HT1080 (cell line): Measurements from ENCODE around the gene REEP3. TPM values are rescaled to one million over a fixed set of nuclear protein-coding genes. Genes with fewer than 3 reads are reported as not detected.
"Not testable (repeated sequence)": the region's sequence is repeated elsewhere in the genome, so short reads cannot be mapped to it uniquely, and the experiment has no call there.

Experiments used
- DNase-seq: peaks from one replicate; pipeline ENCODE4 v3.0.0-alpha.2; 2015; ENCODE audit warnings: low read depth
- small RNA-seq: library from RNA; depleted of rRNA; stranded (forward); fragments of <200 nt; gene quantifications from one replicate; pipeline ENCODE3, GENCODE V24; 2014
- total RNA-seq: library from RNA; depleted of rRNA; stranded (reverse); fragments of >200 nt; shearing (Covaris generic); gene quantifications from 2 replicates; pipeline ENCODE4 v1.2.3, GENCODE V29; 2014; rRNA removed

The REEP3 gene
- total RNA-seq, 1 experiment from 2014 or later = 18.1 TPM

- no peak for DNase-seq
These were observed 140.1 kb downstream of the REEP3 start for GRCh38 chr10:63661347-63661746.

- DNase-seq = no peak
These were observed 143.2 kb downstream of the REEP3 start for GRCh38 chr10:63664341-63664885.

DNA sequence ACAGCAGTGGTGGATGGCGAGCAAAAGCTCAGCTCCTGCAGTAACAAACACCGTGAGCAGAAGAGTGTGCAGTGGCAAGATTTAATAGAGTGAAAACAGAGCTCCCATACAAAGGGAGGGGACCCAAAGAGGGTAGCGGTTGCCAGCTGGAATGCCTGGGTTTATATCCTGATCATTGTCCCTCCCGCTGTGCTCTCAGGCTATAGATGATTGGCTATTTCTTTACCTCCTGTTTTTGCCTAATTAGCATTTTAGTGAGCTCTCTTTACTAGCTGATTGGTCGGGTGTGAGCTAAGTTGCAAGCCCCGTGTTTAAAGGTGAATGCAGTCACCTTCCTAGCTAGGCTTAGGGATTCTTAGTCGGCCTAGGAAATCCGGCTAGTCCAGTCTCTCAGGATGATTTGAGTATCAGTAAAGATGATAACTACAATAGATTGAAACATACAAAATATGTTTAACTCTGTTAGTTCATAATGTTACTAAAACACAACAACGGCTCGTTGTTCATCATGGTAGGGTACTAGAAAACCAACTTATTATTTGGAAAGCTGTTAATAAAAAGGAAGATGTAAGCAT is 143.9 kb downstream of the REEP3 start:
- DNase-seq = not testable (repeated sequence)

DNA sequence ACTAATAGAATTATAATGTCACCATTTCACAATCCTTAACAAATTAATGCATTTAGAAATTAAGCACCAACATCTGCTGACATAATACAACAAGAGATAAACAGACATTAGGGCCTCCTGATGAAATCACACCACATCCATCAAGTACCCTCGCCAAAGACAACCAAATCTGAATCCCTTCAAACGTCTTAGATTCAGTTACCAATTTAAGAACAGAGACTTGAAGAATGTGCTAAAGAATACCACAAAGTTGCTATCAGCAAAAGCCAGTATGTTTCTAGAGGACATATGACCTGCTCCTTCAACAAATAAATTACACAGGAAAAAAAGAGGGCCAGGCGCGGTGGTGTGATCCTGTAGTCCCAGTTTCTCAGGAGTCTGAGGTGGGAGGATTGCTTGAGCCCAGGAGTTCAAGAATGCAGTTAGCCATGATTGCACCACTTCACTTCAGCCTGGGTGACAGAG is 144.5 kb downstream of the REEP3 start:
- no peak for DNase-seq

GRCh38 chr10:63666836-63667383 is 145.7 kb downstream of the REEP3 start:
- peak; percentile 88 for DNase-seq

GRCh38 chr10:63667596-63668480 is 146.6 kb downstream of the REEP3 start:
- DNase-seq = no peak

DNA sequence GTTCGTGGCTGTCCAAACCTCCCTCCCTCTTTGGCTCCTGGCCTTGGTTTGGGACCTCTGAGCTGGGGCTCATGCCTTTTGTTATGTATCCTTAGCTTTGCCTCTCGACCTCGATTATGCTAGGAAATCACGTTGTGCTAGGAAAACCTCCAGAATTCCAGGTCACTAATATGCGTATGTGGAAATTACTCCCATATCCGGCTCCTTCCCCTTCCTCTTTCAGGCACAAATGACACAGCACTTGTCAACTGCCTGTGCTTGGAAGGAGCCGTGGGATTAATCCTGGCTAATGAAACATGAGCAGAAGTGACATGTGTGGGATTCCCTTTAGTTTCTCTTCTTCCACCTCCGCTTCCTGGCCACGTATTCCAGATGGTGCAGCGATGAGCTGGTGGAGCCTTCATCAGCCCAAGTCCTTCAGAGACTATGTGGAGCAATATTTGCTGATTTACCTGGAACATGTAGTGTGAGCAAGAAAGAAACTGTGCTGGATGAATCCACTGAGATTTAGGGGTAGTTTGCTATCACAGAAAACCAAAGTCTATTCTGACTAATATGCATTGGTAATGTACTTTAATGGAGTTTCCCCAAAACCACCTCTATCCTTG is 149.2 kb downstream of the REEP3 start:
- DNase-seq = no peak

GRCh38 chr10:63671317-63671937 is 150.2 kb downstream of the REEP3 start:
- DNase-seq = no peak

DNA sequence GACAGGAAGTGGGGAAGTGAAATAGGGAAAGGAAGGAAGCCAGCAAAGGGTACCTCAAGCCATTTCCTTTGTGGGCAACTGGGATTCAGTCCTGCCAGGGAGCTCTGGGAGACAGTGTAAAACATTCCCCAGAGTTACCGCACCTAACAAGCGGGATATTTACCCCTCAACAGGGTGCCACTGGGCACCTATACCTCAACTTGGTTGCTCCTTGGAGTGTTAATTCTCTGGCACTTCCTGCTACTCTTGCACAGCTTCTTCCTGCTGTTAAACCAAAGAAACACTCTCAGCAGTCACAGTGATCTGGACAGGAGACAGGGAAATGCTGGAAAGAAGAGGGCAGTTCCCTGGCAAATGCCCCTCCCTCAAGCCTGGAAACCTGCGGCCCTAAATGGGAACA is 151.3 kb downstream of the REEP3 start:
- DNase-seq = peak; percentile 28

GRCh38 chr10:63673246-63673645 is 152.0 kb downstream of the REEP3 start:
- DNase-seq = no peak

- no peak for DNase-seq
These were observed 152.6 kb downstream of the REEP3 start for GRCh38 chr10:63673846-63674245.

Small RNA genes within 50 kb of the gene (small RNA-seq; reads per million reads assigned to genes)
- not detected for gene AC022022.1

Other genes with a start within 250 kb of the REEP3 start
- gene JMJD1C, start 55.4 kb upstream of the REEP3 start, total RNA-seq = 43.9 and 44.5 TPM in 2 replicates